Measurements from ENCODE around the gene ENPP7.

The ENPP7 gene

GRCh38 chr17:79704691-79705090 lies 26.1 kb upstream of the ENPP7 start (continued):
- TF ChIP-seq RBAK (tag by site-specific recombination; IDR thresholded peaks at IDR 0.05) (no peak), ZNF639 (tag by site-specific recombination; IDR thresholded peaks at IDR 0.05) (no peak), ZNF645 (tag by site-specific recombination; IDR thresholded peaks at IDR 0.05) (no peak), ZNF184 (tag by site-specific recombination; IDR thresholded peaks at IDR 0.05) (no peak), ZNF843 (tag by site-specific recombination; IDR thresholded peaks at IDR 0.05) (no peak), ZNF423 (tag by site-specific recombination; IDR thresholded peaks at IDR 0.05) (no peak)

- TF ChIP-seq ZNF48 (tag by site-specific recombination; IDR thresholded peaks at IDR 0.05) (no peak), ZNF350 (tag by site-specific recombination; IDR thresholded peaks at IDR 0.05) (no peak), GLIS2 (tag by site-specific recombination; IDR thresholded peaks at IDR 0.05) (no peak), ZNF148 (tag by site-specific recombination; IDR thresholded peaks at IDR 0.05; ENCODE audit: borderline replicate concordance) (no peak), KLF7 (tag by site-specific recombination; IDR thresholded peaks at IDR 0.05; ENCODE audit: borderline replicate concordance) (no peak), ZNF585B (tag by site-specific recombination; IDR thresholded peaks at IDR 0.05) (no peak), ZNF449 (tag by site-specific recombination; IDR thresholded peaks at IDR 0.05) (no peak), KLF8 (tag by site-specific recombination; IDR thresholded peaks at IDR 0.05) (no peak), ZNF521 (tag by site-specific recombination; IDR thresholded peaks at IDR 0.05) (no peak), ZNF214 (tag by site-specific recombination; IDR thresholded peaks at IDR 0.05; ENCODE audit: borderline replicate concordance) (no peak)
- no peaks in the 10 kb centered on the region for H3K36me3 ChIP-seq (ENCODE audit: control insufficient read depth in 2 of 2, insufficient read depth in 1 of 2, low read length in 2 of 2)
- H3K4me1 ChIP-seq (ENCODE audit: control insufficient read depth, insufficient read depth, low read length): no peaks in the 10 kb centered on the region
- no peak overlapping the region for H3K27ac ChIP-seq (ENCODE audit: extremely low read depth, low read depth, low read length)
- no peaks in the 10 kb centered on the region for H3K9me3 ChIP-seq (ENCODE audit: control insufficient read depth, insufficient read depth, low read depth, low read length)
- no peak overlapping the region for H3K4me3 ChIP-seq (ENCODE audit: low read depth, low read length)
- CTCF ChIA-PET: interaction anchor here (0.7 to 1.0 kb wide), 4 partner anchors 22 to 305 kb away, joined by 3 read pairs; no protein-coding TSS in a partner anchor
- POLR2A ChIA-PET: no interaction called here
Observed at GRCh38 chr17:79705674-79706073, 25.1 kb upstream of the ENPP7 start.

Measured in HEK293 (cell line).